ENCODE results near the gene CPED1. TPM values are rescaled to one million over a fixed set of nuclear protein-coding genes. Genes with fewer than 3 reads are reported as not detected.

Gene CPED1
- total and polyA plus RNA-seq, 2 experiments from 2014 or later: 0.17 to 0.47 TPM

DNA sequence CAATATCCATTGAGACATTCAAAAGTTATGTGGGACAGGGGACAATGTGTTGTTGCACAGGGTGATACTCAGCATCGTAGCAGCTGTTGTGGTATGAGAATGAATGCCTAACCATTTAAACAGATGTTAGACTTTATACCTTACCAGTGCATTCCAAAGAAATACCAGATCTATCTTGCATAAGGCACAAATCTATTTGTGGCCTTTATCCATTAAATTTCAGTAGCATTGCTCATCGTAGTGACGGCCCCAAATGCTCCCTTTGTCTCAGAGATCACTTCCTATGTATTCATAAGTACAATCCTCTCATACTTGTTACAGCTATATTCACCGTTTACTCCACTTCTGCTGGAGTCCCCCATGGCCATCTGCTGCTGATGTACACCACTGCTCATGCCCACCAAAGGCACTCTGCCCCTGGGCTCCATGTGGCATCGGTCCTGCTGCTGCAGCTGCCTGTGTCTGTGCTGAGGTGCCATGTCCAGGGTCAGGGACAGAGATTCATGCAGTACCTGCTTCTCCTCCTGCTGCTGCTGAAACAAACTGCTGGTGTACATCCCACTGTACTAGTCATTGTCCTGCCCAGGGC lies 96.3 kb downstream of the CPED1 start:
- TF ChIP-seq ZNF114 (CRISPR knock-in tag; IDR thresholded peaks at IDR 0.05): no peak
- Mint-ChIP-seq H3K27ac (no peak overlapping the region), H3K4me3 (no peak overlapping the region), H3K9me3 (no peaks in the 10 kb centered on the region), H3K4me1 (no peaks in the 10 kb centered on the region), H3K36me3 (ENCODE audit: low read depth) (no peaks in the 10 kb centered on the region), H3K27me3 (ENCODE audit: insufficient read depth, low read depth, poor library complexity) (no peaks in the 10 kb centered on the region)
- no peaks in the 10 kb centered on the region for H3K36me3 ChIP-seq (ENCODE audit: insufficient read depth)
- no peaks in the 10 kb centered on the region for H3K9me2 ChIP-seq (ENCODE audit: insufficient read depth)
- no peak overlapping the region for H3K27ac ChIP-seq (ENCODE audit: low read depth)
- H3K4me2 ChIP-seq: no peak overlapping the region
- no peaks in the 10 kb centered on the region for H3K79me2 ChIP-seq (replicated peaks; ENCODE audit: insufficient read depth)
- ATAC-seq (no peak), DNase-seq (ENCODE audit: low spot score) (no peak)
- no peaks in the 10 kb centered on the region for H3K27me3 ChIP-seq (ENCODE audit: insufficient read depth)
- H4K20me1 ChIP-seq (replicated peaks; ENCODE audit: insufficient read depth): no peaks in the 10 kb centered on the region
- H2AFZ ChIP-seq: no peak overlapping the region
- H3K4me1 ChIP-seq (ENCODE audit: insufficient read depth): no peaks in the 10 kb centered on the region
- H3F3A ChIP-seq (replicated peaks; ENCODE audit: low read depth): no peaks in the 10 kb centered on the region
- H3K4me3 ChIP-seq: no peak overlapping the region

DNA sequence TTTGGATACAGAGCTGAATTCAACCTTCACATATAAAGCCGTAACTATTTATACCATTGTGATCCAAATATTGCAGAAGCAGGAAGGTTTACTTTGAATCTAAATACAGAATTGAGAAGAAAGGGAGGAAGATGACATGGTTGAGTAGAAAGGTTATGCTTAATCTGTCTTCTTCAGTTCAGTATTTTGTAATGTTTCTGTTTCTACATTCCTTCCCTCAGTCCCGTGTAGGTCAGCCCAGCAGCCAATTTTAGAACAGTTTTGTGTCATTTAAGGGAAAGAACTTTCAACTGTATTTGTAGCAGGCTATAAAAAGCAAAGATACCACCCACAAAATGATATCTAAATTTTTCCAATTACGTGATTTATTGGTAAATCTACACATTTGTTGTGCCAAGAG lies 97.4 kb downstream of the CPED1 start:
- H3K79me2 ChIP-seq (replicated peaks; ENCODE audit: insufficient read depth): no peaks in the 10 kb centered on the region
- TF ChIP-seq, protein P1, sequence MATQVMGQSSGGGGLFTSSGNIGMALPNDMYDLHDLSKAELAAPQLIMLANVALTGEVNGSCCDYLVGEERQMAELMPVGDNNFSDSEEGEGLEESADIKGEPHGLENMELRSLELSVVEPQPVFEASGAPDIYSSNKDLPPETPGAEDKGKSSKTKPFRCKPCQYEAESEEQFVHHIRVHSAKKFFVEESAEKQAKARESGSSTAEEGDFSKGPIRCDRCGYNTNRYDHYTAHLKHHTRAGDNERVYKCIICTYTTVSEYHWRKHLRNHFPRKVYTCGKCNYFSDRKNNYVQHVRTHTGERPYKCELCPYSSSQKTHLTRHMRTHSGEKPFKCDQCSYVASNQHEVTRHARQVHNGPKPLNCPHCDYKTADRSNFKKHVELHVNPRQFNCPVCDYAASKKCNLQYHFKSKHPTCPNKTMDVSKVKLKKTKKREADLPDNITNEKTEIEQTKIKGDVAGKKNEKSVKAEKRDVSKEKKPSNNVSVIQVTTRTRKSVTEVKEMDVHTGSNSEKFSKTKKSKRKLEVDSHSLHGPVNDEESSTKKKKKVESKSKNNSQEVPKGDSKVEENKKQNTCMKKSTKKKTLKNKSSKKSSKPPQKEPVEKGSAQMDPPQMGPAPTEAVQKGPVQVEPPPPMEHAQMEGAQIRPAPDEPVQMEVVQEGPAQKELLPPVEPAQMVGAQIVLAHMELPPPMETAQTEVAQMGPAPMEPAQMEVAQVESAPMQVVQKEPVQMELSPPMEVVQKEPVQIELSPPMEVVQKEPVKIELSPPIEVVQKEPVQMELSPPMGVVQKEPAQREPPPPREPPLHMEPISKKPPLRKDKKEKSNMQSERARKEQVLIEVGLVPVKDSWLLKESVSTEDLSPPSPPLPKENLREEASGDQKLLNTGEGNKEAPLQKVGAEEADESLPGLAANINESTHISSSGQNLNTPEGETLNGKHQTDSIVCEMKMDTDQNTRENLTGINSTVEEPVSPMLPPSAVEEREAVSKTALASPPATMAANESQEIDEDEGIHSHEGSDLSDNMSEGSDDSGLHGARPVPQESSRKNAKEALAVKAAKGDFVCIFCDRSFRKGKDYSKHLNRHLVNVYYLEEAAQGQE (IDR thresholded peaks at IDR 0.05; ENCODE audit: unreplicated experiment): no peak
- TF ChIP-seq EZH2phosphoT487 (IDR thresholded peaks at IDR 0.05; ENCODE audit: unreplicated experiment) (no peak), ZNF114 (CRISPR knock-in tag; IDR thresholded peaks at IDR 0.05) (no peak), CREB1 (CRISPR knock-in tag; IDR thresholded peaks at IDR 0.05; ENCODE audit: low read depth) (no peak), JUNB (IDR thresholded peaks at IDR 0.05; ENCODE audit: unreplicated experiment) (no peak), EZH2 (IDR thresholded peaks at IDR 0.05; ENCODE audit: low read depth, unreplicated experiment) (no peak), STAT1 (IDR thresholded peaks at IDR 0.05; ENCODE audit: unreplicated experiment) (no peak), POLR2AphosphoS5 (IDR thresholded peaks at IDR 0.05; ENCODE audit: low read depth) (no peak), NANOG (IDR thresholded peaks at IDR 0.05; ENCODE audit: borderline replicate concordance) (no peak)
- TF ChIP-seq, protein P2, sequence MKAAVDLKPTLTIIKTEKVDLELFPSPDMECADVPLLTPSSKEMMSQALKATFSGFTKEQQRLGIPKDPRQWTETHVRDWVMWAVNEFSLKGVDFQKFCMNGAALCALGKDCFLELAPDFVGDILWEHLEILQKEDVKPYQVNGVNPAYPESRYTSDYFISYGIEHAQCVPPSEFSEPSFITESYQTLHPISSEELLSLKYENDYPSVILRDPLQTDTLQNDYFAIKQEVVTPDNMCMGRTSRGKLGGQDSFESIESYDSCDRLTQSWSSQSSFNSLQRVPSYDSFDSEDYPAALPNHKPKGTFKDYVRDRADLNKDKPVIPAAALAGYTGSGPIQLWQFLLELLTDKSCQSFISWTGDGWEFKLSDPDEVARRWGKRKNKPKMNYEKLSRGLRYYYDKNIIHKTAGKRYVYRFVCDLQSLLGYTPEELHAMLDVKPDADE (IDR thresholded peaks at IDR 0.05): no peak
- TF ChIP-seq, protein P3, sequence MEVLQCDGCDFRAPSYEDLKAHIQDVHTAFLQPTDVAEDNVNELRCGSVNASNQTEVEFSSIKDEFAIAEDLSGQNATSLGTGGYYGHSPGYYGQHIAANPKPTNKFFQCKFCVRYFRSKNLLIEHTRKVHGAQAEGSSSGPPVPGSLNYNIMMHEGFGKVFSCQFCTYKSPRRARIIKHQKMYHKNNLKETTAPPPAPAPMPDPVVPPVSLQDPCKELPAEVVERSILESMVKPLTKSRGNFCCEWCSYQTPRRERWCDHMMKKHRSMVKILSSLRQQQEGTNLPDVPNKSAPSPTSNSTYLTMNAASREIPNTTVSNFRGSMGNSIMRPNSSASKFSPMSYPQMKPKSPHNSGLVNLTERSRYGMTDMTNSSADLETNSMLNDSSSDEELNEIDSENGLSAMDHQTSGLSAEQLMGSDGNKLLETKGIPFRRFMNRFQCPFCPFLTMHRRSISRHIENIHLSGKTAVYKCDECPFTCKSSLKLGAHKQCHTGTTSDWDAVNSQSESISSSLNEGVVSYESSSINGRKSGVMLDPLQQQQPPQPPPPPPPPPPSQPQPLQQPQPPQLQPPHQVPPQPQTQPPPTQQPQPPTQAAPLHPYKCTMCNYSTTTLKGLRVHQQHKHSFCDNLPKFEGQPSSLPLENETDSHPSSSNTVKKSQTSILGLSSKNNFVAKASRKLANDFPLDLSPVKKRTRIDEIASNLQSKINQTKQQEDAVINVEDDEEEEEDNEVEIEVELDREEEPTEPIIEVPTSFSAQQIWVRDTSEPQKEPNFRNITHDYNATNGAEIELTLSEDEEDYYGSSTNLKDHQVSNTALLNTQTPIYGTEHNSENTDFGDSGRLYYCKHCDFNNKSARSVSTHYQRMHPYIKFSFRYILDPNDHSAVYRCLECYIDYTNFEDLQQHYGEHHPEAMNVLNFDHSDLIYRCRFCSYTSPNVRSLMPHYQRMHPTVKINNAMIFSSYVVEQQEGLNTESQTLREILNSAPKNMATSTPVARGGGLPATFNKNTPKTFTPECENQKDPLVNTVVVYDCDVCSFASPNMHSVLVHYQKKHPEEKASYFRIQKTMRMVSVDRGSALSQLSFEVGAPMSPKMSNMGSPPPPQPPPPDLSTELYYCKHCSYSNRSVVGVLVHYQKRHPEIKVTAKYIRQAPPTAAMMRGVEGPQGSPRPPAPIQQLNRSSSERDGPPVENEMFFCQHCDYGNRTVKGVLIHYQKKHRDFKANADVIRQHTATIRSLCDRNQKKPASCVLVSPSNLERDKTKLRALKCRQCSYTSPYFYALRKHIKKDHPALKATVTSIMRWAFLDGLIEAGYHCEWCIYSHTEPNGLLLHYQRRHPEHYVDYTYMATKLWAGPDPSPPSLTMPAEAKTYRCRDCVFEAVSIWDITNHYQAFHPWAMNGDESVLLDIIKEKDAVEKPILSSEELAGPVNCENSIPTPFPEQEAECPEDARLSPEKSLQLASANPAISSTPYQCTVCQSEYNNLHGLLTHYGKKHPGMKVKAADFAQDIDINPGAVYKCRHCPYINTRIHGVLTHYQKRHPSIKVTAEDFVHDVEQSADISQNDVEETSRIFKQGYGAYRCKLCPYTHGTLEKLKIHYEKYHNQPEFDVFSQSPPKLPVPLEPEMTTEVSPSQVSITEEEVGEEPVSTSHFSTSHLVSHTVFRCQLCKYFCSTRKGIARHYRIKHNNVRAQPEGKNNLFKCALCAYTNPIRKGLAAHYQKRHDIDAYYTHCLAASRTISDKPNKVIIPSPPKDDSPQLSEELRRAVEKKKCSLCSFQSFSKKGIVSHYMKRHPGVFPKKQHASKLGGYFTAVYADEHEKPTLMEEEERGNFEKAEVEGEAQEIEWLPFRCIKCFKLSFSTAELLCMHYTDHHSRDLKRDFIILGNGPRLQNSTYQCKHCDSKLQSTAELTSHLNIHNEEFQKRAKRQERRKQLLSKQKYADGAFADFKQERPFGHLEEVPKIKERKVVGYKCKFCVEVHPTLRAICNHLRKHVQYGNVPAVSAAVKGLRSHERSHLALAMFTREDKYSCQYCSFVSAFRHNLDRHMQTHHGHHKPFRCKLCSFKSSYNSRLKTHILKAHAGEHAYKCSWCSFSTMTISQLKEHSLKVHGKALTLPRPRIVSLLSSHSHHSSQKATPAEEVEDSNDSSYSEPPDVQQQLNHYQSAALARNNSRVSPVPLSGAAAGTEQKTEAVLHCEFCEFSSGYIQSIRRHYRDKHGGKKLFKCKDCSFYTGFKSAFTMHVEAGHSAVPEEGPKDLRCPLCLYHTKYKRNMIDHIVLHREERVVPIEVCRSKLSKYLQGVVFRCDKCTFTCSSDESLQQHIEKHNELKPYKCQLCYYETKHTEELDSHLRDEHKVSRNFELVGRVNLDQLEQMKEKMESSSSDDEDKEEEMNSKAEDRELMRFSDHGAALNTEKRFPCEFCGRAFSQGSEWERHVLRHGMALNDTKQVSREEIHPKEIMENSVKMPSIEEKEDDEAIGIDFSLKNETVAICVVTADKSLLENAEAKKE (CRISPR knock-in tag; IDR thresholded peaks at IDR 0.05): no peak

More for the DNA sequence above, 97.4 kb downstream of the CPED1 start:
- DNase-seq (ENCODE audit: low spot score) (no peak), ATAC-seq (no peak)
- Mint-ChIP-seq H3K4me3 (no peak overlapping the region), H3K27ac (no peak overlapping the region), H3K9me3 (no peaks in the 10 kb centered on the region), H3K4me1 (no peaks in the 10 kb centered on the region), H3K27me3 (ENCODE audit: insufficient read depth, low read depth, poor library complexity) (no peaks in the 10 kb centered on the region), H3K36me3 (ENCODE audit: low read depth) (no peaks in the 10 kb centered on the region)
- no peak overlapping the region for H3K4me2 ChIP-seq
- no peaks in the 10 kb centered on the region for H4K20me1 ChIP-seq (replicated peaks; ENCODE audit: insufficient read depth)
- no peak overlapping the region for H3K4me3 ChIP-seq
- no peaks in the 10 kb centered on the region for H3F3A ChIP-seq (replicated peaks; ENCODE audit: low read depth)
- H2AFZ ChIP-seq: peak overlapping the region; percentile 6; the same call in 1 of the 2 replicates
- H3K4me1 ChIP-seq (ENCODE audit: insufficient read depth): no peaks in the 10 kb centered on the region
- H3K36me3 ChIP-seq (ENCODE audit: insufficient read depth): no peaks in the 10 kb centered on the region
- no peaks in the 10 kb centered on the region for H3K27me3 ChIP-seq (ENCODE audit: insufficient read depth)
- no peaks in the 10 kb centered on the region for H3K9me2 ChIP-seq (ENCODE audit: insufficient read depth)
- H3K27ac ChIP-seq (ENCODE audit: low read depth): no peak overlapping the region

Measured in GM23338 (cell line).